ENCODE measurements around the gene USP38. TPM values are rescaled to one million over a fixed set of nuclear protein-coding genes. Genes with fewer than 3 reads are reported as not detected.

The USP38 gene, protein sequence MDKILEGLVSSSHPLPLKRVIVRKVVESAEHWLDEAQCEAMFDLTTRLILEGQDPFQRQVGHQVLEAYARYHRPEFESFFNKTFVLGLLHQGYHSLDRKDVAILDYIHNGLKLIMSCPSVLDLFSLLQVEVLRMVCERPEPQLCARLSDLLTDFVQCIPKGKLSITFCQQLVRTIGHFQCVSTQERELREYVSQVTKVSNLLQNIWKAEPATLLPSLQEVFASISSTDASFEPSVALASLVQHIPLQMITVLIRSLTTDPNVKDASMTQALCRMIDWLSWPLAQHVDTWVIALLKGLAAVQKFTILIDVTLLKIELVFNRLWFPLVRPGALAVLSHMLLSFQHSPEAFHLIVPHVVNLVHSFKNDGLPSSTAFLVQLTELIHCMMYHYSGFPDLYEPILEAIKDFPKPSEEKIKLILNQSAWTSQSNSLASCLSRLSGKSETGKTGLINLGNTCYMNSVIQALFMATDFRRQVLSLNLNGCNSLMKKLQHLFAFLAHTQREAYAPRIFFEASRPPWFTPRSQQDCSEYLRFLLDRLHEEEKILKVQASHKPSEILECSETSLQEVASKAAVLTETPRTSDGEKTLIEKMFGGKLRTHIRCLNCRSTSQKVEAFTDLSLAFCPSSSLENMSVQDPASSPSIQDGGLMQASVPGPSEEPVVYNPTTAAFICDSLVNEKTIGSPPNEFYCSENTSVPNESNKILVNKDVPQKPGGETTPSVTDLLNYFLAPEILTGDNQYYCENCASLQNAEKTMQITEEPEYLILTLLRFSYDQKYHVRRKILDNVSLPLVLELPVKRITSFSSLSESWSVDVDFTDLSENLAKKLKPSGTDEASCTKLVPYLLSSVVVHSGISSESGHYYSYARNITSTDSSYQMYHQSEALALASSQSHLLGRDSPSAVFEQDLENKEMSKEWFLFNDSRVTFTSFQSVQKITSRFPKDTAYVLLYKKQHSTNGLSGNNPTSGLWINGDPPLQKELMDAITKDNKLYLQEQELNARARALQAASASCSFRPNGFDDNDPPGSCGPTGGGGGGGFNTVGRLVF
- 14.1 and 15.5 TPM in 2 replicates for total RNA-seq

DNA sequence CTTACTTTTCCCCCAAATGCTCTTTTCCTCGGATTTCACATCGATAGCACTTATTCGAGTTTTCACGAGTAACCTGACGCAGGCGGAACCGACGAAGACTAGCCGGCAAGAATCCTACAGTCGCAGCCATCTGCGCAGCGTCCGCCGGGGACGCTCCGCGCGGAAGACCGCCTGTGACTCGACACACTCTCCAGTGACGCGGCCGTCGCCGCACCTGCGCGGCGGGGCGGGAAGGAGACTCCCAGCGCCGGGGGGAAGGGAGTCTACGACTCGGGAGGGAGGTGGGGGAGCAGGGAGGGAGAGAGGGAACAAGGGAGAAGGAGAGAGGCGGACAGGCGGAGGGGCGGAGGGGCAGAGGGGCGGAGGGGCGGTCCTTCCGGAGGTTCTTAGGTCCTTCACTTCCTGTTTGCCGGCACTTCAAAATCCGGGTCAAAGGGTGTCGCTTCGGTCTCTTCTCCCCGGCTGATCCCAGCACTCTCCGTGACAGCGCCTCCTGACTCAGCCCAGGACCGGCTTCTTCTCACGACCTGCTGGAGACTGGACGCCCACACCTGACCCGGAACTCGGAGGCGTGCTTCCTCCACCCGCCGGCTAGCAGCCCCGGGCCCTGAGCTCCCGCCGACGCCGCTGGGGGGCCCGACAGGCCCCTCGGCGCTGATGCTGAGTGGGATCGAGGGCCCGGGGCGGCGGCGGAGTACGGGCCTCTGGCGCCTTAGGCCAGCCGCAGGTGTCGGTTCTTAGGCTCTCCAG, at the start of gene USP38:
Gene USP38 (plus strand): TSS at position 415 of the 750 bp plus-strand sequence. CDS start 534 bp downstream, outside the sequence.

Other genes starting within 250 kb of the USP38 start
- 12.4 and 12.9 TPM in 2 replicates for gene GAB1, start 152.0 kb downstream of the USP38 start, total RNA-seq